Activated CD8-positive, alpha-beta T cell treated with anti-CD3 and anti-CD28 coated beads for 36 hours (primary cell): ENCODE results near the gene MCF2L. TPM values are rescaled to one million over a fixed set of nuclear protein-coding genes. Genes with fewer than 3 reads are reported as not detected.

ENCODE experiments used
- ATAC-seq: fragments of 200-7000 bp; cut with Tn5 transposase; one replicate; pipeline ENCODE4 v1.10.0; 2021; ENCODE audit warnings: mild to moderate bottlenecking, moderate library complexity
- CTCF ChIA-PET: fragments of 350-600 bp; sonication (Branson Sonifier 250); formaldehyde crosslinking; loops from one replicate; lab custom pipeline; 2021; ENCODE audit warnings: antibody characterized with exemption; lab: Charles Lee
- POLR2A ChIA-PET: fragments of 350-600 bp; sonication (Branson Sonifier 250); formaldehyde crosslinking; loops from one replicate; lab custom pipeline; 2021; ENCODE audit warnings: antibody characterized with exemption; lab: Charles Lee
- DNase-seq: peaks from one replicate; pipeline ENCODE4 v3.0.0-alpha.2; 2020
- H3K27ac Mint-ChIP-seq: one replicate; pipeline ENCODE4 v1.8.0; 2021; ENCODE audit warnings: mild to moderate bottlenecking, mixed read lengths
- H3K27me3 Mint-ChIP-seq: one replicate; pipeline ENCODE4 v1.8.0; 2021; ENCODE audit warnings: mixed read lengths
- H3K36me3 Mint-ChIP-seq: one replicate; pipeline ENCODE4 v1.8.0; 2021; ENCODE audit warnings: low read depth, mixed read lengths
- H3K4me1 Mint-ChIP-seq: one replicate; pipeline ENCODE4 v1.8.0; 2021; ENCODE audit warnings: low read depth, mixed read lengths
- H3K4me3 Mint-ChIP-seq: one replicate; pipeline ENCODE4 v1.8.0; 2021; ENCODE audit warnings: mild to moderate bottlenecking, moderate library complexity, mixed read lengths
- H3K9me3 Mint-ChIP-seq: one replicate; pipeline ENCODE4 v1.8.0; 2021; ENCODE audit warnings: mixed read lengths
- intact Hi-C: fragments of 100-400 bp; cut with micrococcal nuclease; formaldehyde crosslinking; loops from one replicate; pipeline ENCODE4 v1.10.0; 2022
- total RNA-seq, 2 experiments: library from RNA; stranded (reverse); gene quantifications; one replicate each; pipeline ENCODE4 v1.2.3, GENCODE V29; 2021
- TF ChIP-seq, protein P1 (sequence below): fragments of 200-600 bp; IDR thresholded peaks from one replicate; pipeline ENCODE4 v1.8.0; 2022; ENCODE audit warnings: antibody characterized with exemption, mild to moderate bottlenecking

MCF2L gene
- total RNA-seq, 2 experiments from 2014 or later, result 7.6 to 8.9 TPM

GRCh38 chr13:113122550-113123225 is 153.7 kb downstream of the MCF2L start, which contains the start of gene F10:
Gene F10, plus strand, starts transcription at chr13:113122799. Its CDS starts 57 bp downstream, at chr13:113122856.
- no peaks in the 10 kb centered on the region for H3K9me3 Mint-ChIP-seq
- DNase-seq (no peak), ATAC-seq (no peak)
- ChIA-PET POLR2A (no interaction called here), CTCF (no interaction called here)
- H3K27me3 Mint-ChIP-seq, result peaks cover 11% of the 10 kb centered on the region
- no peak within 1 kb of the TSS for H3K4me3 Mint-ChIP-seq
- no peaks in the 10 kb centered on the region for H3K4me1 Mint-ChIP-seq
- TF ChIP-seq, protein P1, sequence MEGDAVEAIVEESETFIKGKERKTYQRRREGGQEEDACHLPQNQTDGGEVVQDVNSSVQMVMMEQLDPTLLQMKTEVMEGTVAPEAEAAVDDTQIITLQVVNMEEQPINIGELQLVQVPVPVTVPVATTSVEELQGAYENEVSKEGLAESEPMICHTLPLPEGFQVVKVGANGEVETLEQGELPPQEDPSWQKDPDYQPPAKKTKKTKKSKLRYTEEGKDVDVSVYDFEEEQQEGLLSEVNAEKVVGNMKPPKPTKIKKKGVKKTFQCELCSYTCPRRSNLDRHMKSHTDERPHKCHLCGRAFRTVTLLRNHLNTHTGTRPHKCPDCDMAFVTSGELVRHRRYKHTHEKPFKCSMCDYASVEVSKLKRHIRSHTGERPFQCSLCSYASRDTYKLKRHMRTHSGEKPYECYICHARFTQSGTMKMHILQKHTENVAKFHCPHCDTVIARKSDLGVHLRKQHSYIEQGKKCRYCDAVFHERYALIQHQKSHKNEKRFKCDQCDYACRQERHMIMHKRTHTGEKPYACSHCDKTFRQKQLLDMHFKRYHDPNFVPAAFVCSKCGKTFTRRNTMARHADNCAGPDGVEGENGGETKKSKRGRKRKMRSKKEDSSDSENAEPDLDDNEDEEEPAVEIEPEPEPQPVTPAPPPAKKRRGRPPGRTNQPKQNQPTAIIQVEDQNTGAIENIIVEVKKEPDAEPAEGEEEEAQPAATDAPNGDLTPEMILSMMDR, result no peak
- H3K36me3 Mint-ChIP-seq, result no peaks in the 10 kb centered on the region
- intact Hi-C loops, result no loop called here
- H3K27ac Mint-ChIP-seq, result no peak within 1 kb of the TSS

DNA sequence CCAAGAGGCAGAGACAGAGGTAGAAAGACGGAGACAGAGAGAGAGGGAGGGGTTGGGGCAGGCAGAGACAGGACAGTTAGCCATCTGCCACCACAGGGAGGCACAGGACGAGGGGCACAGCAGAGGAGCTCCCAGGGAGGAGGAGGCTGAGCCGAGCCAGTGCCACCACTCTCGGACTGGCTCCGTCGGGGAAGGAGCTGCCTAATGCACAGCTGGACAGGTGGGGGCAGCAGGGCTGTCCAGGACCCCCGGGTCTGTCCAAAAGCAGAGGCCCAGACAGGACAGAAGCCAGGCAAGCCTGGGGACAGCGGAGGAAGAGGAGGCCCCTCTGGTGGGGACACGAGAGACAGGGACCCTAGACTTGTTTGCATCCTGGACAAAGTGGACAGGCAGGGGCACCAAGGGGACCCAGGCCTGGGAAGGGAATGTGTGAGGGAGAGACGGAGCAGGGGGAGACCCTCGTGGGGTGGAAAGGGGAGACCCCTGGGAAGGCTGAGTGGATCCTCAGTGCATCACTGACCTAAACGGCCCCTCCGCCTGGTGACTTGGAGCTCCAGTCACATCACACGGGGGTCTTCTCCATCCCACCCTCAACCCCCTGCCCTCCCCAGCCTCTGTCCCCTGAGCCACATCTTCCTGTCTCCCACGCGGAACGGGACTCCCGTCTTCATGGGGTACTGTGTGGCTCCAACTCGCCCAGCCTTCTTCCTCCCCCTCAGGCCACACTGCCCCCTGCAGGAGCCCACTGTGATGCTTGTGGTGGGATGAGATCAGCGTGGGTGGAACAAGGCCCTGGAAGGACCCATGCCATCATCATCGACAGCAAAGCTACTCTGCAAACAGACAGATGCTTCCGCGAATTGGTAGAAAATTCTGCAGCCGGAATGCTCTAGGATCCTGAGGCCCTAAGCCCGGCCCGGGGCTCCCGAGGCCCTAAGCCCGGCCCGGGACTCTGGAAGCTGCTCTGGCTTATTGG is 154.5 kb downstream of the MCF2L start:
- ATAC-seq, result no peak
- DNase-seq, result no peak
- Mint-ChIP-seq H3K36me3 (no peaks in the 10 kb centered on the region), H3K4me3 (no peak overlapping the region), H3K9me3 (no peaks in the 10 kb centered on the region), H3K27ac (no peak overlapping the region), H3K4me1 (no peaks in the 10 kb centered on the region), H3K27me3 (peaks cover 14% of the 10 kb centered on the region)
- POLR2A ChIA-PET, result no interaction called here
- CTCF ChIA-PET, result interaction anchor here (1.6 kb wide), 1 partner anchor 94 kb away, joined by 4 read pairs; no protein-coding TSS in a partner anchor
- intact Hi-C loops, result no loop called here
- TF ChIP-seq, protein P1, result peak; percentile 22

DNA sequence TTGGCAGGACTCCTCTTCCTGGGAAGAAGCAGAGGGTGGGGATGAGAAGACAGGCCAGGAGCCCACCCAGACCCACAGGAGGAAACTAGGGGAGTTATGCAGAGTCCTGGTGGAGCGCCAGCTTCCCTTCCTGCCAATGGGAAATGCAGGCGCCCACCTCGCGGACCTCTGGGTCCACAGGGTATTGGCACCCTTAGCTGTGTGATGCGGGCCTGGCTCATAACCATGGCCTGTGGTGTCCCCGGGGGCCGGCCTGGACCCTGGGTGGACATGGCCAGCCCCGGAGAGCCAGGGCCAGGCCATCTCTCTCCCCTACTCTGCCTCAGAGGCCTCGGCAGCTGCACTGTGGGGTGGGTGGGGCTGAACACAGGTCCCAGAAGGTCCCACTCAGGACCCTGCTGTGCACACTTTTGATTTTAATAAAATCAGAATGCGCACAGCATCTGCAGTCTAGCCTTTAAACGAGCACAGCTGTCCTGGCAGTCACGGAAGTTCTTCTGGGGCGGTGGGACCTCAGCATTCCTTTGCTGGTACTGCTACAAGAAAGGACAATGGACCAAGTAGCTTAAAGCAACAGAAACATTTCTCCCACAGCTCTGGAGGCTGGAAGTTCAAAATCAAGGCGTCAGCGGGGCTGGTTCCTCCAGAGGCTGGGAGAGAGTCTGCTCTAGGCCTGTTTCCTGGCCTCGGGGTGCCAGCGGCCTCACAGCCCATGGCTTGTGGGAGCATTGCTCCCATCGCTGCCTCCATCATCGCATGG is 155.4 kb downstream of the MCF2L start:
- H3K9me3 Mint-ChIP-seq, result no peaks in the 10 kb centered on the region
- ChIA-PET CTCF (interaction anchor here (0.7 to 1.6 kb wide), 2 partner anchors 10 to 95 kb away, joined by 3 to 4 read pairs; no protein-coding TSS in a partner anchor), POLR2A (interaction anchor here (0.6 kb wide), 1 partner anchor 745 kb away, joined by 4 read pairs; no protein-coding TSS in a partner anchor)
- peaks cover 4% of the 10 kb centered on the region for H3K4me1 Mint-ChIP-seq
- TF ChIP-seq, protein P1, result no peak
- no peak for ATAC-seq
- no peak overlapping the region for H3K27ac Mint-ChIP-seq
- no peaks in the 10 kb centered on the region for H3K36me3 Mint-ChIP-seq
- peaks cover 20% of the 10 kb centered on the region for H3K27me3 Mint-ChIP-seq
- intact Hi-C loops, result no loop called here
- H3K4me3 Mint-ChIP-seq, result no peak overlapping the region
- DNase-seq, result no peak

DNA sequence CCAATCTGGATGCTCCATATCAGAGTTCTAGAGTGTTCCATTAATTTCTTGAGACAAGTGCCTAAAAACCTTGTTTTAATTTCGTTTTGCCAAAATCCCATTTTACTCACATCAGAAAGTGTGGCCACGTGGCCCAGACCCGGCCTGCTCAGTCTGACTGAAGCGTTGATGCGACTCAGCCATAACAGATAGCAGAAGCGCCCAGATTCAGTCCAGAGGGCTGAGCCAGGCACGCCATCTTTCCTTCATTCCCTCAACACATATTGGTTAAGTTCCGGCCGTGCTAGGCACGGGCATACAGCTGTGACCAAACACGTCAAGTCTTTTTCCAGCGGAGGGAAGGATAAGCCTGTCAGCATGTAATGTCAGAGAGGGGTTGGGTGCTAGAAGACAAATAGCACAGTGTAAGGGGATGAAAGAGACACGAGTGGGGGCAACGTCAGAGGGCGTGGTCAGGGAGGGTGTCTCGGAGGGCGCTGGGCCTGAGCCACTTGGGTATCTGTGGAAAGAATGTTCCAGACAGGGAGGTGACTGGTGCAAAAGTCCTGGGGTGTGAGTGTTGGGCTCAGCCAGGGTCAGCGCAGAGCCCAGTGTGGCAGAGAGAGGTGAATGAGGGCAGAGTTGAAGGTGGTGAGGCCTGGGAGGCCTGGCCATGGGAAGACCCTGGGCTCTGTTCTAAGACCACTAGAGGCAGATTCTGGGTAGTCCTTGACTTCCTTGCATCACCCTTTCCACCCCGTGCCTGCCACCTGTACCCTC is 156.7 kb downstream of the MCF2L start:
- intact Hi-C loops, result no loop called here
- ChIA-PET POLR2A (no interaction called here), CTCF (interaction anchor here (0.7 kb wide), 1 partner anchor 8 kb away, joined by 3 read pairs; no protein-coding TSS in a partner anchor)
- Mint-ChIP-seq H3K27ac (no peak overlapping the region), H3K27me3 (peaks cover 26% of the 10 kb centered on the region), H3K4me1 (peaks cover 4% of the 10 kb centered on the region), H3K9me3 (no peaks in the 10 kb centered on the region), H3K4me3 (no peak overlapping the region), H3K36me3 (no peaks in the 10 kb centered on the region)
- no peak for ATAC-seq
- no peak for DNase-seq
- TF ChIP-seq, protein P1, result no peak
